ENCODE data around the gene IRAK1. TPM values are rescaled to one million over a fixed set of nuclear protein-coding genes. Genes with fewer than 3 reads are reported as not detected.
"Not testable (repeated sequence)": the region's sequence is repeated elsewhere in the genome, so short reads cannot be mapped to it uniquely, and the experiment has no call there.

IRAK1 gene
- total RNA-seq, 2 donors from 2014 or later = 61.1 to 73.9 TPM

DNA sequence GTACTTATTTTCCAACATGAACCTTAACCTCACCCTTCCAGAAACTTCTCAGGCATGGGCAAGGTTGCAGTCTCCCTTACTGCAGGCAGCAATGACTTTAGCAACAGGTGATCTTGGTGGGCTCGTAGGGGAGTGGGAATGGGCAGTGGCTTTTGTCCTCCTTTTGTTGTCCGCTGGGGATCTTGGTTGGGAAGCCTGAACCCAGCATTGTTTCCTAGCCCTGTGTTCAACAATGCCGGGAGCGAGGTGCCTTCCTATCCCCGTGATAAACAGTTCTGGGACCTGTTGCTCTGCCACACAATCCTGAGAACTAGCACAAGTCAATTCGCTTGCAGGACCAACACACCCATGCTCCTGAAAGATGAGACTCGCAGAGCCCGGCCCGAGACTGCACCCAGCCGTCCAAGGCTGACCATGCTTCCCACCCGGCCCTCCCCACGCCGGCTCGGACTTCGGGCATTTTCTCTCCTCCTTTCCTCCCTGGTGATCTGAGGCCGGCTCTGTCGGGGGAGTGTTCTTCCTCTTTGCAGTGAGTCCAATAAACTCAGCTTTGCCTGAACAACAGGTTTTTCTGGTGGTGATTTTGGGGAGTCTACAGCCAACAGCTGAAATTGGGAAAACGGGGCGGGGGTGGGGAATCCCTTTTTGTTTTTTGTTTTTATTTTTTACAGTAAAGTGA, 20.2 kb downstream of the IRAK1 start:
- Mint-ChIP-seq H3K9me3 (peaks cover 70% of the 10 kb centered on the region), H3K4me3 (no peak overlapping the region)

DNA sequence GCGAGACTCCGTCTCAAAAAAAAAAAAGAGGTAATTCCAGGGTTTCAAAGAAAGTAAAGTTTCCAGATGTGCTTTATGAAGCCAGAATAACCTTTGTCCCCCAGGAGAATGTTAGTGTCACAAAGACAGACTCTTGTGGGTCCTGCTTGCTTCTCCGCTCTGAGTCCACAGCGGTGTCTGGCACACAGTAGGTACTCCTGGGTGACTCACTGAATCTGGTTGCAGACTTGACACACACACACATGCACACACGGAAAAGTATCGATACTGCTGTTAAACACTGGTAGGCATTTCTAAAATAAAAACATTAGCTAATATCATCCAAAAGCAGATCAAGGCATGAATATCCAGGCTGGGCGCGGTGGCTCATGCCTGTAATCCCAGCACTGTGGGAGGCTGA, 24.2 kb downstream of the IRAK1 start:
- 92 to 93% methylated on average over 2 to 7 of the region's 8 CpGs for WGBS, 2 experiments (ENCODE audit: insufficient coverage in 1 of 2, insufficient read length in 1 of 2)
- H3K4me1 ChIP-seq (ENCODE audit: control insufficient read depth, insufficient read depth, low read length) = no peaks in the 10 kb centered on the region
- H3K36me3 ChIP-seq (ENCODE audit: control insufficient read depth, insufficient read depth, low read length) = no peaks in the 10 kb centered on the region
- no peaks in the 10 kb centered on the region for H3K27me3 ChIP-seq (ENCODE audit: control insufficient read depth, insufficient read depth, low read length, poor library complexity, severe bottlenecking)
- TF ChIP-seq, protein P1, sequence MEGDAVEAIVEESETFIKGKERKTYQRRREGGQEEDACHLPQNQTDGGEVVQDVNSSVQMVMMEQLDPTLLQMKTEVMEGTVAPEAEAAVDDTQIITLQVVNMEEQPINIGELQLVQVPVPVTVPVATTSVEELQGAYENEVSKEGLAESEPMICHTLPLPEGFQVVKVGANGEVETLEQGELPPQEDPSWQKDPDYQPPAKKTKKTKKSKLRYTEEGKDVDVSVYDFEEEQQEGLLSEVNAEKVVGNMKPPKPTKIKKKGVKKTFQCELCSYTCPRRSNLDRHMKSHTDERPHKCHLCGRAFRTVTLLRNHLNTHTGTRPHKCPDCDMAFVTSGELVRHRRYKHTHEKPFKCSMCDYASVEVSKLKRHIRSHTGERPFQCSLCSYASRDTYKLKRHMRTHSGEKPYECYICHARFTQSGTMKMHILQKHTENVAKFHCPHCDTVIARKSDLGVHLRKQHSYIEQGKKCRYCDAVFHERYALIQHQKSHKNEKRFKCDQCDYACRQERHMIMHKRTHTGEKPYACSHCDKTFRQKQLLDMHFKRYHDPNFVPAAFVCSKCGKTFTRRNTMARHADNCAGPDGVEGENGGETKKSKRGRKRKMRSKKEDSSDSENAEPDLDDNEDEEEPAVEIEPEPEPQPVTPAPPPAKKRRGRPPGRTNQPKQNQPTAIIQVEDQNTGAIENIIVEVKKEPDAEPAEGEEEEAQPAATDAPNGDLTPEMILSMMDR (conservative IDR thresholded peaks at IDR 0.05) = no peak
- peaks cover 61% of the 10 kb centered on the region for H3K9me3 Mint-ChIP-seq
- no peak for DNase-seq
- H3K27ac ChIP-seq (ENCODE audit: low read depth, low read length) = no peak overlapping the region
- no peak overlapping the region for H3K27ac Mint-ChIP-seq
- H3K4me3 ChIP-seq (ENCODE audit: low read length) = no peak overlapping the region
- no peaks in the 10 kb centered on the region for H3K4me1 Mint-ChIP-seq
- H3K9me3 ChIP-seq (ENCODE audit: control insufficient read depth, low read length) = no peaks in the 10 kb centered on the region
- no peaks in the 10 kb centered on the region for H3K36me3 Mint-ChIP-seq (ENCODE audit: low read depth)
- no peak overlapping the region for H3K9ac ChIP-seq (ENCODE audit: extremely low read depth, low read length, poor library complexity, severe bottlenecking)
- H3K27me3 Mint-ChIP-seq (ENCODE audit: insufficient read depth) = no peaks in the 10 kb centered on the region
- no peak overlapping the region for H3K4me3 Mint-ChIP-seq

More for the DNA sequence above, 20.2 kb downstream of the IRAK1 start:
- no peak overlapping the region for H3K27ac ChIP-seq (ENCODE audit: low read depth, low read length)
- Mint-ChIP-seq H3K4me1 (no peaks in the 10 kb centered on the region), H3K36me3 (ENCODE audit: low read depth) (peaks cover 3% of the 10 kb centered on the region), H3K27me3 (ENCODE audit: insufficient read depth) (no peaks in the 10 kb centered on the region), H3K27ac (no peak overlapping the region)
- H3K4me1 ChIP-seq (ENCODE audit: control insufficient read depth, insufficient read depth, low read length) = no peaks in the 10 kb centered on the region
- DNase-seq = no peak
- no peaks in the 10 kb centered on the region for H3K27me3 ChIP-seq (ENCODE audit: control insufficient read depth, insufficient read depth, low read length, poor library complexity, severe bottlenecking)
- no peaks in the 10 kb centered on the region for H3K9me3 ChIP-seq (ENCODE audit: control insufficient read depth, low read length)
- no peaks in the 10 kb centered on the region for H3K36me3 ChIP-seq (ENCODE audit: control insufficient read depth, insufficient read depth, low read length)
- no peak overlapping the region for H3K4me3 ChIP-seq (ENCODE audit: low read length)
- no peak overlapping the region for H3K9ac ChIP-seq (ENCODE audit: extremely low read depth, low read length, poor library complexity, severe bottlenecking)
- 86% methylated on average over 17 of the region's 19 CpGs; no CpG with 5 or more reads in 1 of the 2 experiments for WGBS, 2 experiments (ENCODE audit: insufficient coverage in 1 of 2, insufficient read length in 1 of 2)
- TF ChIP-seq, protein P1 (conservative IDR thresholded peaks at IDR 0.05) = no peak

DNA sequence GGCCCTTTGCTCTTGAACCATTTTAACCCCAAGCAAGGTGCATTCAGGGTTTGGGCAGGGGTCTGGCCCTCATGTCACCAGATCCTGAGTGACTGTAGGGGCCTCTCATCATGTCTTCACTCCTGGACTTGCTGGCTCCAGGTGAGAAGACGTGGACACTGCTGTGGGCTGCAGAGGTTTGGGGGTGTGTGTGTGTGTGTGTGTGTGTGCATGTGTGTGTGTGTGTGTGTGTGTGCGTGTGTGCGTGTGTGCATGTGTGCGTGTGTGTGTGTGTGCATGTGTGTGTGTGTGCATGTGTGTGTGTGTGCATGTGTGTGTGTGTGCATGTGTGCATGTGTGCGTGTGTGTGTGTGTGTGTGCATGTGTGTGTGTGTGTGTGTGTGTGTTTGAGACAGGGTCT, 25.3 kb downstream of the IRAK1 start:
- no CpG with 5 or more reads among the region's 5 CpGs for WGBS, 2 experiments (ENCODE audit: insufficient coverage in 1 of 2, insufficient read length in 1 of 2)
- H3K36me3 ChIP-seq (ENCODE audit: control insufficient read depth, insufficient read depth, low read length); H3K27ac ChIP-seq (ENCODE audit: low read depth, low read length); H3K27ac Mint-ChIP-seq; H3K9ac ChIP-seq (ENCODE audit: extremely low read depth, low read length, poor library complexity, severe bottlenecking); H3K27me3 Mint-ChIP-seq (ENCODE audit: insufficient read depth); H3K27me3 ChIP-seq (ENCODE audit: control insufficient read depth, insufficient read depth, low read length, poor library complexity, severe bottlenecking); H3K4me1 Mint-ChIP-seq; DNase-seq; H3K36me3 Mint-ChIP-seq (ENCODE audit: low read depth); H3K4me3 Mint-ChIP-seq; H3K9me3 ChIP-seq (ENCODE audit: control insufficient read depth, low read length); H3K4me1 ChIP-seq (ENCODE audit: control insufficient read depth, insufficient read depth, low read length); H3K4me3 ChIP-seq (ENCODE audit: low read length): not testable (repeated sequence)
- peaks cover 66% of the 10 kb centered on the region for H3K9me3 Mint-ChIP-seq

DNA sequence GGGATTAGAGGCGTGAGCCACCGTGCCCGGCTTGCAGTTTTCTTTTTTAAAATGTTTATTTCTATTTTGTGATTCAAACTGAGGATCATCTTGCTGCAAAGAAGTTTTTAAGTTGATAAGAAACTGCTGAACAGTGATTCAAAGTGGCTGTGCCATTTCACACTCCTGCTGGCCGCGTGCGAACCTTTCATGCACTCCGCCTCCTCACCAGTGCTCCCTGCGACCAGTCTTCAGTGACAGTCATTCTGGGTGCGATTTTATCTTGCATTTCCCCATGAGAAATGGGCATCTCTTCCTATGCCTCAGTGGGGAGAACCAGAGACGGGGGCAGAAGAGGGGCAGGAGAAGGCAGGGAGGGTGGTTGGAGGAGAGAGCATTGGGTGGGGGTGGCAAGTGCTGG, 25.7 kb downstream of the IRAK1 start:
- Histone ChIP-seq H3K36me3 (ENCODE audit: control insufficient read depth, insufficient read depth, low read length) (no peaks in the 10 kb centered on the region), H3K27me3 (ENCODE audit: control insufficient read depth, insufficient read depth, low read length, poor library complexity, severe bottlenecking) (no peaks in the 10 kb centered on the region), H3K9ac (ENCODE audit: extremely low read depth, low read length, poor library complexity, severe bottlenecking) (no peak overlapping the region), H3K27ac (ENCODE audit: low read depth, low read length) (no peak overlapping the region), H3K4me1 (ENCODE audit: control insufficient read depth, insufficient read depth, low read length) (no peaks in the 10 kb centered on the region), H3K4me3 (ENCODE audit: low read length) (no peak overlapping the region), H3K9me3 (ENCODE audit: control insufficient read depth, low read length) (no peaks in the 10 kb centered on the region)
- no peaks in the 10 kb centered on the region for H3K27me3 Mint-ChIP-seq (ENCODE audit: insufficient read depth)
- WGBS, 2 experiments (ENCODE audit: insufficient coverage in 1 of 2, insufficient read length in 1 of 2) = 89 to 93% methylated on average over 3 to 10 of the region's 10 CpGs
- H3K9me3 Mint-ChIP-seq = peaks cover 65% of the 10 kb centered on the region
- H3K4me1 Mint-ChIP-seq = no peaks in the 10 kb centered on the region
- no peak overlapping the region for H3K4me3 Mint-ChIP-seq
- TF ChIP-seq, protein P1 (conservative IDR thresholded peaks at IDR 0.05) = no peak
- no peak for DNase-seq
- no peak overlapping the region for H3K27ac Mint-ChIP-seq
- no peaks in the 10 kb centered on the region for H3K36me3 Mint-ChIP-seq (ENCODE audit: low read depth)
